Stomach (tissue), 4 donors: ENCODE results near the gene HOXC11.

ENCODE experiments used
- EP300 ChIP-seq: sonication (generic); formaldehyde crosslinking; IDR thresholded peaks from one replicate; pipeline ENCODE4 v1.6.1; 2017; ENCODE audit warnings: antibody characterized with exemption
- POLR2A ChIP-seq, 4 donors: fragments of 450-650 bp; IDR thresholded peaks; one replicate each; pipeline ENCODE4 v1.6.1; 2016; ENCODE audit warnings: antibody characterized with exemption in 4 of 4, control low read depth in 2 of 4, mild to moderate bottlenecking in 1 of 4, moderate library complexity in 1 of 4
- TF ChIP-seq, protein P1 (sequence below), 7 experiments: fragments of 450-650 bp in 4 of 7; fragments of 200-600 bp in 3 of 7; sonication (generic) in 3 of 7; IDR thresholded peaks; one replicate each; pipeline ENCODE4 v1.5.1; 2016 to 2019; ENCODE audit warnings: antibody characterized with exemption in 7 of 7, control low read depth in 2 of 7, mild to moderate bottlenecking in 1 of 7

DNA sequence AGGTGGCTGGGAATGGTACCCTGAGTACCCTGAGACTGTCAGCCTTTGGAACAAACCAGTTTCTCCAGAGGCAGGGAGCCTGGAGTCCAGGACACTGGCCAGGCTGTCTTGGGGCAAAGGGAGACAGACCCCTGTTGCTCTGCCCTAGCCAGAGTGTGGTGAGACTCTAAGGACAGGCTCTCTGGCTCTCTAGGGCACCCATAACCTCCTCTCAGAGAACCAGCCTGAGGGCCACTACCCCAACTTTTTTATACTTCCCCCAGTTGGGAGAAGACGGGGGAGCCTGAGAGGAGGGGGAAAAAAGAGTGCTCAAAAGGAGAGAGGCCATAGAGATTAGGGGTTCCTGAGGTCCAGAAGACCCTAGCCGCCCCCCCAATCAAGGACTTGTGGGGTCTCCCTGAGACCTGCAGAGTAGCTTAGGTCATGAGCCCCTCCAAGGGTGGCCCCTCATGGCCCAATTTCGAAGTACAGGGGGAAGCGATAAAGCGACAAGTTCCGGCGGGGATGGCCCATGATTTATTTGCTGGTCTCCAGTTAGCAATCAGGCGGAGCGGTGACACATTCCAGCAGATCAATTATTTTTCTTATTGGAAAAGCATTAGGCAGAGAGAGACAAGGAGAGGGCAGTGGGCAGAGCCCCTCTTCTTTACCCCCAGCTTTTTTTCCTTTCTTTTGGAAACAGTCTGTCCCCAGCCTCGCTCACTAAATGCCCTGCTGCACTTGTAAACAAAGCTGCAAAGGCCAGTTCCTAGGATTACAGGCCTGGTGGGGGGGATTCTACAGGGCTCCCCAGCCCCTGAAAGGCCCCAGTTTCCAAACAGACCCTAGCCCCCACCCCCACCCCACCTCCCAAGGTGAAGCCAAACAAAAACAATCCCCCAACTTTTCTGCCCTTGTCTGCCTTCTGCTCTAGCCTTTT is 37.4 kb downstream of the HOXC11 start:
- TF ChIP-seq, protein P1, sequence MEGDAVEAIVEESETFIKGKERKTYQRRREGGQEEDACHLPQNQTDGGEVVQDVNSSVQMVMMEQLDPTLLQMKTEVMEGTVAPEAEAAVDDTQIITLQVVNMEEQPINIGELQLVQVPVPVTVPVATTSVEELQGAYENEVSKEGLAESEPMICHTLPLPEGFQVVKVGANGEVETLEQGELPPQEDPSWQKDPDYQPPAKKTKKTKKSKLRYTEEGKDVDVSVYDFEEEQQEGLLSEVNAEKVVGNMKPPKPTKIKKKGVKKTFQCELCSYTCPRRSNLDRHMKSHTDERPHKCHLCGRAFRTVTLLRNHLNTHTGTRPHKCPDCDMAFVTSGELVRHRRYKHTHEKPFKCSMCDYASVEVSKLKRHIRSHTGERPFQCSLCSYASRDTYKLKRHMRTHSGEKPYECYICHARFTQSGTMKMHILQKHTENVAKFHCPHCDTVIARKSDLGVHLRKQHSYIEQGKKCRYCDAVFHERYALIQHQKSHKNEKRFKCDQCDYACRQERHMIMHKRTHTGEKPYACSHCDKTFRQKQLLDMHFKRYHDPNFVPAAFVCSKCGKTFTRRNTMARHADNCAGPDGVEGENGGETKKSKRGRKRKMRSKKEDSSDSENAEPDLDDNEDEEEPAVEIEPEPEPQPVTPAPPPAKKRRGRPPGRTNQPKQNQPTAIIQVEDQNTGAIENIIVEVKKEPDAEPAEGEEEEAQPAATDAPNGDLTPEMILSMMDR (IDR thresholded peaks at IDR 0.05), result no peak
- TF ChIP-seq POLR2A (IDR thresholded peaks at IDR 0.05) (no peak), EP300 (no peak)
